Nephron progenitor cell (in vitro differentiated cells): Measurements from ENCODE around the gene ZNF414.

Source experiments
- DNase-seq: peaks from one replicate; pipeline ENCODE4 v3.0.0; 2021
- H3K27ac Mint-ChIP-seq: 2 replicates; pipeline ENCODE4 v1.8.0; 2021; ENCODE audit warnings: mild to moderate bottlenecking, moderate library complexity, mixed read lengths
- H3K27me3 Mint-ChIP-seq: 2 replicates; pipeline ENCODE4 v1.8.0; 2021; ENCODE audit warnings: mild to moderate bottlenecking, low read depth, mixed read lengths; ENCODE audit not compliant: poor library complexity
- H3K36me3 Mint-ChIP-seq: 2 replicates; pipeline ENCODE4 v1.8.0; 2021; ENCODE audit warnings: low read depth, mixed read lengths
- H3K4me1 Mint-ChIP-seq: 2 replicates; pipeline ENCODE4 v1.8.0; 2021; ENCODE audit warnings: mixed read lengths
- H3K4me3 Mint-ChIP-seq: 2 replicates; pipeline ENCODE4 v1.8.0; 2021; ENCODE audit warnings: mild to moderate bottlenecking, moderate library complexity, mixed read lengths
- H3K9me3 Mint-ChIP-seq: 2 replicates; pipeline ENCODE4 v1.8.0; 2021; ENCODE audit warnings: mild to moderate bottlenecking, moderate library complexity, mixed read lengths
- CTCF ChIP-seq: fragments of 200-600 bp; sonication (generic); IDR thresholded peaks from 2 replicates; pipeline ENCODE4 v1.5.0; 2021; ENCODE audit warnings: antibody characterized with exemption

ZNF414 gene

GRCh38 chr19:8473648-8474476, 40.1 kb downstream of the ZNF414 start:
- H3K4me3 Mint-ChIP-seq: no peak overlapping the region
- H3K36me3 Mint-ChIP-seq: peaks cover 81% of the 10 kb centered on the region
- no peaks in the 10 kb centered on the region for H3K9me3 Mint-ChIP-seq
- no peak for TF ChIP-seq CTCF
- H3K4me1 Mint-ChIP-seq: peaks cover 13% of the 10 kb centered on the region
- no peaks in the 10 kb centered on the region for H3K27me3 Mint-ChIP-seq
- DNase-seq: no peak
- H3K27ac Mint-ChIP-seq: peak overlapping the region; percentile 81

GRCh38 chr19:8469613-8470368, 44.2 kb downstream of the ZNF414 start:
- DNase-seq: no peak
- H3K4me3 Mint-ChIP-seq: no peak overlapping the region
- H3K9me3 Mint-ChIP-seq: no peaks in the 10 kb centered on the region
- H3K4me1 Mint-ChIP-seq: peaks cover 22% of the 10 kb centered on the region
- H3K36me3 Mint-ChIP-seq: peaks cover 94% of the 10 kb centered on the region
- TF ChIP-seq CTCF: no peak
- H3K27me3 Mint-ChIP-seq: no peaks in the 10 kb centered on the region
- H3K27ac Mint-ChIP-seq: peak overlapping the region; percentile 89

- no peak overlapping the region for H3K4me3 Mint-ChIP-seq
These were observed 45.1 kb downstream of the ZNF414 start for GRCh38 chr19:8468761-8469373.

GRCh38 chr19:8468124-8468523, 45.8 kb downstream of the ZNF414 start:
- H3K9me3 Mint-ChIP-seq: no peaks in the 10 kb centered on the region
- H3K27me3 Mint-ChIP-seq: no peaks in the 10 kb centered on the region
- no peak for TF ChIP-seq CTCF
- H3K4me1 Mint-ChIP-seq: peaks cover 22% of the 10 kb centered on the region
- H3K4me3 Mint-ChIP-seq: no peak overlapping the region
- no peak for DNase-seq
- no peak overlapping the region for H3K27ac Mint-ChIP-seq
- peaks cover 95% of the 10 kb centered on the region for H3K36me3 Mint-ChIP-seq

More at GRCh38 chr19:8468761-8469373, 45.1 kb downstream of the ZNF414 start:
- TF ChIP-seq CTCF: no peak
- Mint-ChIP-seq H3K9me3 (no peaks in the 10 kb centered on the region), H3K36me3 (peaks cover 95% of the 10 kb centered on the region), H3K4me1 (peaks cover 22% of the 10 kb centered on the region), H3K27me3 (no peaks in the 10 kb centered on the region), H3K27ac (peak overlapping the region; percentile 80)
- no peak for DNase-seq

GRCh38 chr19:8466018-8466417, 47.9 kb downstream of the ZNF414 start:
- TF ChIP-seq CTCF: no peak
- H3K27ac Mint-ChIP-seq: no peak overlapping the region
- H3K36me3 Mint-ChIP-seq: peaks cover 90% of the 10 kb centered on the region
- no peak for DNase-seq
- no peaks in the 10 kb centered on the region for H3K27me3 Mint-ChIP-seq
- no peak overlapping the region for H3K4me3 Mint-ChIP-seq
- peaks cover 28% of the 10 kb centered on the region for H3K4me1 Mint-ChIP-seq
- no peaks in the 10 kb centered on the region for H3K9me3 Mint-ChIP-seq
